HL-60 (cell line): ENCODE measurements around the gene CEBPB.

Experiments
- GABPA ChIP-seq: IDR thresholded peaks from 2 replicates; pipeline ENCODE4 v1.6.1; 2012; ENCODE audit warnings: low read depth
- POLR2AphosphoS5 ChIP-seq: IDR thresholded peaks from 2 replicates; pipeline ENCODE4 v1.6.1; 2012; ENCODE audit warnings: low read depth
- SPI1 ChIP-seq: IDR thresholded peaks from 2 replicates; pipeline ENCODE4 v1.6.1; 2012; ENCODE audit warnings: low read depth, mild to moderate bottlenecking, borderline replicate concordance
- TF ChIP-seq, protein P1 (sequence below): IDR thresholded peaks from one replicate; pipeline ENCODE4 v1.5.1; 2011; ENCODE audit warnings: low read length, control low read depth, inconsistent platforms; ENCODE audit not compliant: insufficient read depth
- TF ChIP-seq, protein P2 (sequence below): IDR thresholded peaks from 2 replicates; pipeline ENCODE4 v1.6.1; 2012; ENCODE audit warnings: low read depth; ENCODE audit not compliant: insufficient replicate concordance

DNA sequence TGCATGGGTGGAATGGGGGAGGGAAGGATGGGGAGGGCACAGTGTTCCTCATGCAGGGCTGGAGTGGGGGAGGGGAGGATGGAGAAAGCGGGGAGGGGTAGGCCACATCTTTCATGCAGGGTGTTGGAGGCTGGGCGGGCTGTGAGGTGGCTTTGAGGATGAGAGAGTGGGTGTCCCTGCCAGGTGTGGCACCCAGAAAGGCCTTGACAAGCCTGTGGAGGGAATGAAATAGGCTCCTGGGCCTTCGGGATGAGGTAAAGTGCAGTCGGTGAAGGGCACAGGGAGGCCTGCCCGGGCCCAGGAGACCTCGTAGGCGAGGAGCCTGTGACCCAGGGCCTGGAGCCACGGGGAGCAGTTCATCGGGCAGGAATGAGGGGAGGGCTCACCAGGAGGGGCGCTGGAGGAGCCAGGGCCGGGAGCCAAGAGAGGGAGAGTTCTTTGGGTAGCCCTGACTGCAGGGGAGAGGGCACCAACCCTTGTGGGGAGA lies 7.6 kb downstream of the CEBPB start:
- TF ChIP-seq, protein P1, sequence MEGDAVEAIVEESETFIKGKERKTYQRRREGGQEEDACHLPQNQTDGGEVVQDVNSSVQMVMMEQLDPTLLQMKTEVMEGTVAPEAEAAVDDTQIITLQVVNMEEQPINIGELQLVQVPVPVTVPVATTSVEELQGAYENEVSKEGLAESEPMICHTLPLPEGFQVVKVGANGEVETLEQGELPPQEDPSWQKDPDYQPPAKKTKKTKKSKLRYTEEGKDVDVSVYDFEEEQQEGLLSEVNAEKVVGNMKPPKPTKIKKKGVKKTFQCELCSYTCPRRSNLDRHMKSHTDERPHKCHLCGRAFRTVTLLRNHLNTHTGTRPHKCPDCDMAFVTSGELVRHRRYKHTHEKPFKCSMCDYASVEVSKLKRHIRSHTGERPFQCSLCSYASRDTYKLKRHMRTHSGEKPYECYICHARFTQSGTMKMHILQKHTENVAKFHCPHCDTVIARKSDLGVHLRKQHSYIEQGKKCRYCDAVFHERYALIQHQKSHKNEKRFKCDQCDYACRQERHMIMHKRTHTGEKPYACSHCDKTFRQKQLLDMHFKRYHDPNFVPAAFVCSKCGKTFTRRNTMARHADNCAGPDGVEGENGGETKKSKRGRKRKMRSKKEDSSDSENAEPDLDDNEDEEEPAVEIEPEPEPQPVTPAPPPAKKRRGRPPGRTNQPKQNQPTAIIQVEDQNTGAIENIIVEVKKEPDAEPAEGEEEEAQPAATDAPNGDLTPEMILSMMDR = no peak
- TF ChIP-seq, protein P2, sequence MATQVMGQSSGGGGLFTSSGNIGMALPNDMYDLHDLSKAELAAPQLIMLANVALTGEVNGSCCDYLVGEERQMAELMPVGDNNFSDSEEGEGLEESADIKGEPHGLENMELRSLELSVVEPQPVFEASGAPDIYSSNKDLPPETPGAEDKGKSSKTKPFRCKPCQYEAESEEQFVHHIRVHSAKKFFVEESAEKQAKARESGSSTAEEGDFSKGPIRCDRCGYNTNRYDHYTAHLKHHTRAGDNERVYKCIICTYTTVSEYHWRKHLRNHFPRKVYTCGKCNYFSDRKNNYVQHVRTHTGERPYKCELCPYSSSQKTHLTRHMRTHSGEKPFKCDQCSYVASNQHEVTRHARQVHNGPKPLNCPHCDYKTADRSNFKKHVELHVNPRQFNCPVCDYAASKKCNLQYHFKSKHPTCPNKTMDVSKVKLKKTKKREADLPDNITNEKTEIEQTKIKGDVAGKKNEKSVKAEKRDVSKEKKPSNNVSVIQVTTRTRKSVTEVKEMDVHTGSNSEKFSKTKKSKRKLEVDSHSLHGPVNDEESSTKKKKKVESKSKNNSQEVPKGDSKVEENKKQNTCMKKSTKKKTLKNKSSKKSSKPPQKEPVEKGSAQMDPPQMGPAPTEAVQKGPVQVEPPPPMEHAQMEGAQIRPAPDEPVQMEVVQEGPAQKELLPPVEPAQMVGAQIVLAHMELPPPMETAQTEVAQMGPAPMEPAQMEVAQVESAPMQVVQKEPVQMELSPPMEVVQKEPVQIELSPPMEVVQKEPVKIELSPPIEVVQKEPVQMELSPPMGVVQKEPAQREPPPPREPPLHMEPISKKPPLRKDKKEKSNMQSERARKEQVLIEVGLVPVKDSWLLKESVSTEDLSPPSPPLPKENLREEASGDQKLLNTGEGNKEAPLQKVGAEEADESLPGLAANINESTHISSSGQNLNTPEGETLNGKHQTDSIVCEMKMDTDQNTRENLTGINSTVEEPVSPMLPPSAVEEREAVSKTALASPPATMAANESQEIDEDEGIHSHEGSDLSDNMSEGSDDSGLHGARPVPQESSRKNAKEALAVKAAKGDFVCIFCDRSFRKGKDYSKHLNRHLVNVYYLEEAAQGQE = no peak
- no peak for TF ChIP-seq SPI1
- TF ChIP-seq POLR2AphosphoS5 = no peak
- no peak for TF ChIP-seq GABPA
